GM21723 (cell line): ENCODE measurements around the gene EPHB1.
"Not testable (repeated sequence)": the region's sequence is repeated elsewhere in the genome, so short reads cannot be mapped to it uniquely, and the experiment has no call there.

Source experiments
- ATAC-seq: cut with Tn5 transposase; IDR thresholded peaks from one replicate; pipeline ENCODE4 v1.9.1; 2021; ENCODE audit warnings: mild to moderate bottlenecking, moderate library complexity; ENCODE audit not compliant: unreplicated experiment

The EPHB1 gene

DNA sequence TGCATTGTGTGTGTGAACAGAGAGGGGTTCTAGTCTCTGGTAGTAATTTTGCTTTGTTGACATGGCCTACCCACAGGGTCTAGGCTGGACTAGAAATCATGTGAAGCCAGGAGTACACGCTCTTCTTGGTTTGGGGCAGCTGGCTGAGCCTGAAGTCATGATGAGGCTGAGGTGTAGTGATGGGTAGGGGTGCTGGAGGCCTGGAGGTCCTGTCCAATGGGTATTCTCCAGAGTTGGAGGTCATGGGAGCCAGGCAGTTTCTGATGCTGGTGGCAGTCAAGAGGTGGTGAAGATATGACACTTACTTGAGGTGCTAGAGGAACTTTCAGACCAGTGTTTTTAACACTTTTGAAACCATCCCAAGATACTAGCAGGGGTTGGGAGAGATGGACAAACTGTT lies 18.5 kb upstream of the EPHB1 start:
- no peak for ATAC-seq

DNA sequence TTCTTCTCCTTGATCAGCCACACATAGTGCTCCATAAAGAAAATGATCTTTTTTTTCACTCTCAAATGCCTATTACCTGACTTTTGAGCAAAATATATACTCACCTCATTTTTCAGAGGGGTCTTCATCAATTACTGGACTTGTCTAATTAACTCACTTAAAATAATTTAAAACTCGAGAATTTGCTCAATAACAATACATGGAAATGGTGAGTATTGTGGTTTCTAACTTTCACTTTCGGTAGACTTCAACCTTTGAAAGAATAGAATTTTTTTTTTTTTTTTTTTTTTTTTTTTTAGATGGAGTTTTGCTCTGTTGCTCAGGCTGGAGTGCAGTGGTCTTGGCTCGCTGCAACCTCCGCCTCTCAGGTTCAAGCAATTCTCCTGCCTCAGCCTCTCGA lies 17.7 kb upstream of the EPHB1 start:
- ATAC-seq, result no peak

DNA sequence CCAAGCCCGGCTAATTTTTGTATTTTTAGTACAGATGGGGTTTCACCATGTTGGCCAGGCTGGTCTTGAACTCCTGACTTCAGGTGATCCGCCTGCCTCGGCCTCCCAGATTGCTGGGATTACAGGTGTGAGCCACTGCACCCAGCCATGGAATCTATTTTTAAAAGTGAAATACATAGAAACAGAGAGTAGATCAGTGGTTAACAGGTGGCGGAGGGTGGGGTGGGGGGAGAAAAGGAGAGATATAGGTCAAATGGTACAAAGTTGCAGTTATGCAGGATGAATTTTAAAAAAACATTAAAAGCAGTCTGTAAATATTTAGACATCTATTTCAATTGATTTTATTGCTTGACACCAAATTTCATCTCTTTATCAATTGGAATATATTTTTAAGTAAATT lies 6.8 kb upstream of the EPHB1 start:
- ATAC-seq, result not testable (repeated sequence)

DNA sequence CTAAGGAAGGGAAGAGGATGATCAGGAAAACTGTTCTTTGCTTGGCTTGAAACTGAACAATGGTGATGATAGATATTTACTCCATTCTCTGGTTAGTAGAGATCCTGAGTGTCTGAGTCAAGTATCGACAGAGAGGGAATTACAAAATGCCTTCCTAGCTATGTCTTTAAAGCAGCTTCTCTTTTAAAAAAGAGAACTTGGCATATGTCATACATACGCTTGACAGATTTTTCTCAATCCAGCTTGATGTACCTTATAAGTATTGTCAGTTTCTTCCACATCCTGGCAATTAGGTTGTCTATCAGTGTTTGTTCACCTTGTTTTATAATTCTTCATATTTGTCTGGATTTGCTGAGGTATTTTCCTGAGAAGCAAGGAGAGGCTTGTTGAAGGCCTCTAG lies 5.0 kb upstream of the EPHB1 start:
- ATAC-seq, result no peak

DNA sequence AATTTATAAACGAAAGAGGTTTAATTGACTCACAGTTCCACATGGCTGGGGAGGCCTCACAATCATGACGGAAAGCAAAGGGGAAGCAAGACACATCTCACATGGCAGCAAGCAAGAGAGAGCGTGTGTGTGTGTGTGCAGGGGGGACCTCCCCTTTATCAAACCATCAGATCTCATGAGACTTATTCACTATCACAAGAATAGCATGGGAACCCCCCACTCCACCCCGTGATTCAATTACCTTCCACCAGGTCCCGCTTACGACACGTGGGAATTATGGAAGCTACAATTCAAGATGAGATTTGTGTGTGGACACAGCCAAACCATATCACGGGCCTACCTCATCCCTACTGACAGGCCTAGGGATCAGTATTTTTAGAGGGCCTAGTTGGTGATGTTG lies 3.1 kb upstream of the EPHB1 start:
- no peak for ATAC-seq

DNA sequence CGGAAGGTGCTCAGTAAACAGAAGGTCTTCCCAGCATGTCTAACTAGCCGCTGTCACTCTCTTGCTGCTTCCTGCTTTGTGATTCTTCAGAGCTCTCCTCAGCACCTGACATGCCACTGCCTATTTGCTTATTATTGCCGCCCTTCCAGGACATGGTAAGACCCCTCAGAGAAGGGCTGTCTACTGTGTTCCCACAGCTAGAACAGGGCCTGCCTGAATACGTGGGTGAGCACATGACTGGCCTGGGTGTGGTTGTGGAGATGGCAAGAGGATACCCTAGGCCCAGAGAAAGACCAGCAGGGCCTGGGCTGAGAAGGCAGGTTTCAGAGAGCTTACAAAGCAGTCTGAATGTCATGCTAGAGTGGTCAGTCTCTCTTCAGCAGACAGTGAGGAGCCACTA lies 2.4 kb upstream of the EPHB1 start:
- ATAC-seq, result no peak

DNA sequence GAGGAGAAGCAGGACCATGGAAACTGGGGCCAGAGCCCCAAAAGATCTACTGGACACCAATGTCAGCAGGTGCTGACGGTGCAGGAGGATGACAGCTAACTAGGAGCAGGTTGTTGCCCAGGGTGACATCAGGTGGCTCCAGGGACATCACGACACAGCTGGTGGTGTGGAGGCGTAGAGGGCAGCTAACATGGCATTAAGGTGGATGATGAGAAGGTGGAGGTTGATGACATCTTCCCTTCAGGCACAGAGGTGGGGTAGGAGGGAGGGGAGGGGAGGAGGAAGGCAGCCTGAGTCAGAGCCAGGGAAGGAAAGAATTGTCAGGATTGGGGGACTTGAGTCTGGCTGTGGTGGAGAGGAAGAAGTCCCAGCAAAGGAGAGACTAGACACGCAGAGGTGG lies 1.5 kb upstream of the EPHB1 start:
- no peak for ATAC-seq

DNA sequence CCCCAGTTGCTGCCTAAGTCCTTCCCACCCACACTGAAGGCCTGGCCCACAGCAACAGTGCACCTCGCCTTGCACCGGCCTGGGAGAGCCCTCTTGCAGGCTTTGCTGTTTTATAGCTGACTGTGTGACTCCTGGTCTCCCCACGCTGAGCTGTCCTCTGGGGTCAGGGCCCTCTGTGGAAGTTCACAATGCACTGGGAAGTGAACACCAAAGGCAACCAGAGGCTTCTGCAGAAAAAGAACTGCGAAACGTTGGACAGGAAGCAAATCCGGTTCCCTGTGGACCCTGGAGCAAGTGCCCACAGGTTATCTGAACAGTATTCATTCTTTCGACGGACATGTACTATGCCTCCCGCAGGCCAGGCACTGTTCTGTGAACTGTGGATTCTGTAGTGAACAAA lies 737 bp upstream of the EPHB1 start:
- no peak for ATAC-seq

DNA sequence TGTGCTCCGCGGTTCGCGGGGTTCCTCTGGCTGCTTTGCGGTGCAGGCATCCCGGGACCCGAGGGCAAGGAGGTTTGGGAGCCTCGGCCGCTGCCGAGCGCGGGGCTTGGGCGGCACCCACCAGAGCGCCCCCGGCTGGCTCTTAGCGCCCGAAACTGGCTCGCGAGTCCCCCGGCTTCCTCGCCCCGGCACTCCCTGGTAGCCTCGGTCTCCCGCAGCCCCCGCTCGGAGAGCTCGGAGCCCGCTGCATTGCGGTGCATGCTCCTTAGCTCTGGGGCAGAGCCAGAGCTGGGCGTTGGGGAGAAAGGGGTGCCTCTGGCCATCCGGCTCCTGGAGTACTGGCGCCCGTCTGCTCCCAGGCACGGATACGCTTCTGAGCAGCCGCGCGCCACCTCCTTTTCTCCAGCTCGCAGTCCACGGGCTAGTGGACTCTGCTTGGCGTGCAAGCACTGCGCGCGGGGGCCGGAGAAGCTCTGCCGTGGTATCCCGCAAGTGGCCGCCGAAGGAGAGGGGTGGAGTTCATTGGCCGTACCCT lies 753 bp downstream of the EPHB1 start:
- ATAC-seq, result peak; percentile 9

DNA sequence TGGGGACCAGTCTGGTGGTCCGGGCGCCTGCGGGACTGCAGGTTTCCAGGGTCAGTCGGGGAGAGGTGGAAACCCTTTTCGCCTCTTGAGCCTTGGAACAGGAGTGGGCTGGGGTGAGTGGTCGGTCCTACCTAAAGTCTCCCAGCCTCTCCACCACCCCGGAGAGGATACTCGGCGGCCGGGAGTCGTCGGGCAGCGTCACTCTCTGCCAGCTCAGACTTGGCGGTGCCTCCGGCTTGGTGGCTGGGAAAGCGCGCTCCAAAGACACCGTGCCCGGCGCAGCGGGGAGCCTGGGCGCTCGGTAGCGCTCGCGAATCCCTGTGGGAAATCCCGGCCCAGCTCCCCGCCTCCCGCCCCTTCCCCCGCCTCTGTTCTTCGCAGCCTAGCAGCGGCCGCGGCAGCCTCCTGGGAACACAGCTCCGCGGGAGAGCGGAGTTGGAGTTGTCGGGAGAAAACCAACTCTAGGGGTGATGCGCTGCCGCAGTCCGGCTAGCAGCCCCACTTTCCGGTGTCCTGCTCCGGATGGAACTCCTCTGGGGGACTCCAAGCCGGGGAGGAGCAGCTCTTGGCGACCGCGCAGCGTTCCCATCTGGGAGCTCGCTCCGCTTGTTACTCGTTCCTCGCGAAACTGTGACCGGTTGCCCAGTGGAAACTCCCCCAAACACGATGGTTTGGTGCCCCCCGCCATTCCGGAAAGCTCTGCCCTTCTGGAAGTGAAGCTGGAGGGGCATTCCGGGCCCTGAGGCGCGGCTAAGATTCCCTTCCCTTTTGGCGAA lies 1.4 kb downstream of the EPHB1 start:
- ATAC-seq, result no peak

DNA sequence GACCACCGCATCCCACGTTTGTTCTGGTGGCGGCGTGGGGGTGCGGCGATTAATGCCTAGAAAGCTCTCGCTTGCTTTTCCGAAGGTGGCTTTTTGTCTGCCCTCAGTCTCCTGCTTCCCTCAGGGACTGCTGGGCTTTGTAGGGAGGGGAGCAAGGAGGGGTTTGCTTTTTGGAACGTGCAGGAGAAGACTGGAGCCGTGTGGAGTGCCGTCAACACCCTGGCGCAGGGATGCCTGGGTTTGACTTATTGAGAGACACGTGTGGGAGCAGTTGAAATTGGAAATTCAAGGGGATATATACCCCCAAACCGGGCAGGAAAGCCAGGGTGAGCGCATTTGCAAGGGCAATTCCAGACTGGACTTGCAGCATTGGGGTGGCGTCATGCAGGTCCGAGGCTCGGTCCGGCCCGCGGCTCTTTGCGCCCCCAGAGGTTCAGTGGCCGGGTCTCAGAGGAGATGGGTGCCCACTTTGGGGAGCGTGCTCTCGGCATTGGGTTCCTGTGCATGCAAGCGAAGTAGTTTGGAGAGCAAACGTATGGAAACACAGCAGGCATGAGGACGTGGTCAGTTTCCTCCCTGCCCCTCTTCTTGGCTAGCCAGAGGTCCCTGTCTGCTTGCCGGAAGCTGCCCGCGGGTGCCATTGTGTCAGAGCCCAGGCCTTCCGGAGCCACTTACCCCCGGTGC lies 2.1 kb downstream of the EPHB1 start:
- no peak for ATAC-seq

DNA sequence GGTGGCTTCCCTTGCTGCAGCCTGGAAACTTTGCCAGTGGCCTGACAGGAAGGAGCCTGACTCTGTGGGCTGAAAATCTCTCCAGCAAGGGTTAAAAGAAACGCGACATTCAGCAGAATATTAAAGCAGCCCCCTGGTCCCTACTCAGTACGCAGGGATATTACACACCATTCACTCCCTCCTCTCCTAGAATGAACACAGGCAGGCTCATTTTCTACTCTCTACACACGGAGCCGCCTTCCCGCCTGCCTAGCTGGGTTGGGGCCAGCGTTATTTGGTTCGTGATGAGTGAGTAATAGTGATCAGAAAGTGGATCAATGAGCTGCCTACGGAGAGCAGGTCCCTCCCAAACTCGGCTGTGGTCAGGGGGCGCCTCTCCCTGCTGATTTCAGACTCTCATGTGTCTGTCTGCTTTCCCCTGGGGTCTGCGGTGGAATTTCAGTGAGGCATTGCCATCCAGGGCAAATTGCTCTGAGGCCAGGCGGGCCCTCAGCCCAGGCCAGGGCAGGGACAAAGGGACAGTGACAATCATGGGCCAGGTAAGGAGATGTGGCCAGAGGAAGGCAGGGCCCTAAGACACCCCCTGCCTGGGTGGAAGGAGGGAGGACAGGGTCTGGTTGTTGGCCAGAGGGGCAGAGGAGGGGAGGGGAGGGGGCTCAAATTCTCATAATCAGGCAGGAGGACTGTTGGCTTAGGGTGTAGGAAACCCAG lies 2.8 kb downstream of the EPHB1 start:
- ATAC-seq, result no peak

DNA sequence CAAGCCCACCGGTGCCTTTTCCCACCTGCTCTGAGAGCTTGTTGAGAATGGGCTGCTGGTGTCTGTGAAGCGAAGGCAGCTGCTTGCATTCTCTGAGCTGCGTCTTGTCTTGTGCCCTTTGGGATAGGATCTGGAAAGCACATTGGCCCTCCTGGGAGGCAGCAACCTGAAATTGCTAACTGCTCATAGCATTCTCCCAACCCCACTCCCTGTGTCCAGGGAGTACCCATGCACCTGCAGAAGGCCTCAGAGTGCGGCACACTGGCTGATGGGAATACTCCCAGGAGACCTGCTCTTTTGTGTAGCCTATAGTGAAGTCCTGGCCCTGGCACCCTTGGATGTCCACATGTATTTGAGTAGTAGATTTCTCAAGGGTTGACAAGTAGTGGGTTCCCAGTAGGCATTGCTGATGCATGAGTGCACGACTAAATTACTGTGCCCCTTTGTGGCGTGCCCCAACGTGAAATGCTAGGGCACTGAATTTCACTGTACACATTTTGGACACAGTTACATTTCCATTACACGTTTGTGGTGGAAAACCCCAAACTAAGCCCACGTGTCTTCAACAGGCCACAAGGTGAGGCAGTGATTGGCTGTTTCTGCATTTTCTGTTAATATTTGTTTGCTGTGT lies 3.7 kb downstream of the EPHB1 start:
- ATAC-seq, result no peak

DNA sequence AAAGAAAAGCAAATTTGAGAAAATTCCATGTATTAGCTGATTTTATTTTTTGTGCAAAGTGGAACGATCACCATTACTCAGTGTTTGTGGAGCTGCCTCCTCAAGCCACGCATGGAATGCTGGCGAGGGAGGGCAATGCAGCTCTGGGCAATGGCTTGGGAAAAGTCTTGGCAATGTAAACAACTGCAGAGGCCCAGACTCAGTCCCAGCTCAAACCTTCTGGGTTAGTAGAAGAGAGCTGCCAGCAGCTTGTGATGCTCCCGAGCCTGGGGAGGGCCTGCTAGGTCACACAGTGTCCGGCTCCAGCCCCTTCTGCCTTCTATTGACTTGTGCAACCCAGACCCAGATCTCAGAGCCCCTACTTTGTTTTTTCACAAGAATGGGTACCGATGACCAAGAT lies 4.3 kb downstream of the EPHB1 start:
- no peak for ATAC-seq

DNA sequence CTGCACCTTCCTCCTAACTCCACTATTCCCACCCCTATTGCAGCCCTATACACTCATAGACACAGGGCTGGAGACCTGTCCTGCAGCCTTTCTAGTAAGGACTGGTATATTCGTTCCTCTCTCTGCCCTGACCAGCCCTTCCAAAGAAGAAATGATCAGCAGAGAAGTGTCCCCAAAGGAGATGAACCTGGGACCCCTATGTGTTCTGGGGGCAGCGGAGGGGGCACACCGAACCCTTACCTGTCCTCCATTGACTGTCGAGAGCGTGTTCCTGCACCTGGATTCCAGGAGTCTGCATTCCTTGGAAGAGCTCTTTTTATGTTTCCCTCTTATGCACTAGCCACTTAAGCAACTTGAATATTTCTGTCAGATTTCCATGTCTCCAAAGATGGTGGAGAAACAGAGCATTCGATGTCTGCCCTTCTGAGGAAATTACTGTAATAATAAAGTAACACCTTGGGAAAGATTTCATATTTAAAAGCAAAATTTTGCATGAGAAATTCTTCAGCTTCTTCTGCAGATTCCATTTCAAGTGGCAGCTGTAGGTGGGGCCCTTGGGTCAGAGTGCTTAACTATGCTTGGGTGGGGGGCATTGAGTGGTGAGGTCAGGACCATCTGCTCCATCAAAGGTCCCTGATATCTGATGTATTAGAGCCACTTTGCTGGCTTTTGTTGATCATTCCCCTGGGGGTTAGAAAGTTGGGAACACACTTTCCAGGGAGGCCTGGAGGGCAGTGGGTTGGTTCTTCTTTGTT lies 6.3 kb downstream of the EPHB1 start:
- no peak for ATAC-seq

DNA sequence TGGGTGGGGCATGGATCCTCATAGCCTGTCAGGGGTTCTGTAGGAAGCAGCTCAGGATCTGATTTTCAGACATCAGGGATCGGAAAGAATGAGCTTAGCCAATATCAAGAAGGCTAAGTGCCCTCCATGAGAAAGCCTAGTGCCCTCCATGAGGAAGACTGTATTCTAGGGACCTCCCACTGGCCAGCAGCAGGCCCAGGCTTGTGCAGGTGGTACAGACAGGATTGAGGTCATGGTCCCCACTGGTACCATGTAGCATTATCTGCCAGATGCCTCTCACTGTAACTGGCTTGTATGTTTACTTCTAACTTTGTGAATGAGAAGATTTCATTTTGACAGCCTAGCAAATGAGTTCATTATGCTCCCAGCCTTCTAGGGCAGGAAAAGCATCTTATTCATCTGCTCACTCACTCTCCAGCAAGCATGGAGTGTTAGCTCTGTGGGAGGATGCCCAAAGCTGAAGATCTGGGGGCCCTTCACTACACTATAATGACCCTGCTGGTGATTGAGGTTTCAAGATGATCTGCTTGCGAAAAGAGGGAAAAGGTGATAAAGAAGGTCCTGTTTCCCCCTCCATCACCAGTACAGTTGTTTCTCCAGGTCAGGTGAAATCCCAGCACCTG lies 7.5 kb downstream of the EPHB1 start:
- ATAC-seq, result peak; percentile 19

DNA sequence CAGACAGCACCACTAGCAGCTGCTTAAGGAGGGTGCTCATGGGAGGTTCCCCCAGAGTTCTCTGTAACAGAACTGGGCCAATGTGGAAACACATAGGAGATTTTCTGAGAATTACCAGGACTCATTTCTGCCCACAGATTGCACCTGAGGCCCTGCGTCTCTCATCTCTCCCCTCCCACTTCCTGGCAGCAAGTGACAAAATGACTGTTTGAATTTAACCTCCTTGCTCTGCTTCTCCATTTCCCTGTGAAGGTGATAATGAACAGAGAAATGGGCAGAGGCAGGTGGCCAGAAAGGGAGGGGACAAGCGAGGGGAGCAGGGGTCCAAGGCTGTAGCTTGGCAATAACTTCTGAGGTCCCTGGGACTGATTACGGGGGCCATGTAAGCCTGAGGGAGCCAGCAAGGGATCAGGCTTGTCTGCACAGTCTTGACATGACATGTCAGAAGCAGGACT lies 8.0 kb downstream of the EPHB1 start:
- ATAC-seq, result peak; percentile 74

DNA sequence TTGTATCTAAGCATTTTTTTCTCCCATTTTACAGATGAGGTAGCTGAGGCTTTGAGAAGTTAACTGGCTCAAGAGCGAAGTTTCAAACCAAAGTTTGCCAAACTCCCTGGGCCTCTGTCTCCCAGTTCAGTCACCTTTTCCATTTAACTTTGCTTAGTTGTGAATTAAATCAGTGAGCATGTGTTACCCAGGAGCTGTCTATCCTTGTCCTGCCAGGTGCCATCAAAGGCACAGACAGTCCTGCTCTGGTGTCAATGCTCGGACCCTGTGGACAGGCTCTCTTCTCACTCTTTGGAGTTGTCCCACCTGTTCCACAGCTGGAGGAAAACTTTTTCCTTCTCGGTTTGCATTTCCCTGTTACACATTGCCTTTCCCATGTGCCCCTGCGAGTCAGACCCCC lies 8.6 kb downstream of the EPHB1 start:
- ATAC-seq, result no peak

DNA sequence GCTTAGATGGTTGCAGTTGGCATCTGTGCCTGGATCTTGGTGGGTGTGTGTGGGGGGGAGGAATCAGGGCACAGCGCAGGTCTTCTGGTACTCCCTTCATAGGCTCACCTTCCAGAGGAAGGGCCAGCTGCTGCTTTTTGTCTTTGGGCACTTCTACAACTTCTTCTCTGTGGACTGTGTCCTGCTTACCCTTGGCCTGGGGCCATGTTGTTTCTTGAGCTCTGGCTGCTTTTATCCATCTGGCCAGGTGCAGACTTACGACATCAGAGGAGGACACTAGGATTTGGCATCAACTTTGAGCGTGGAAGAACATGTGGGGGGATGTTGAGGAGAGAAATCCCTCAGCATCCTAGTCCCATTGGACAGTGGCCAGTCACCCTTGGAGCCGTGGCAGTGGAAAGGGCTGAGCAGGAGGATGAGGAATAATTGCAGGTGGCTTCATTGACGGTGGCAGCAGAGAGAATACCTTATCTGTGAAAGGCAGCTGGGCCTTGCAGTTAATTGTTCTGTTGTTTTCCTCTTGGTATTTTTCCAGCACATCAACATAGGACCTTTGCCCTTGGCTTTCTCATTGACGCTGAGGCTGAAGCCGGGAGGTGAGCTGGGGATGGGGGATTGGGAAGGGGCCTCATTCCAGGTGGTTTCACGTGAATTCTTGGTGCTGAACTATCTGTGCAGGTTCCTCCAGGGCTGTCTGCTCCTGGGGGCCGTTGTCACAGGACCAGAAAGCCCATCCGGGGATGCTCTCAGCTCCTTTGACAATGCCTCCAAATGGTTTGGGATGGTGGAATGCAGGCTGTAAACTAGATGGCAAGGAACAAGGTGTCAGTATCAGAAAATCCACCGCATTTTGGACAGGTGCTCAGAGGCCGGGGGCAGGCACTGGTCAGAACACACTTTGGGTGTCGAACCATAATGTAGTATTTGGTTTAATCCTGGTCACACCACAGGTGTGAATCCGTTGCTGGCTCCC lies 9.7 kb downstream of the EPHB1 start:
- ATAC-seq, result no peak
